Forelimb muscle (tissue), 1 donor: Measurements from ENCODE around the gene MOB3B. TPM values are rescaled to one million over a fixed set of nuclear protein-coding genes. Genes with fewer than 3 reads are reported as not detected.

Source experiments
- DNase-seq: peaks from one replicate; pipeline ENCODE4 v3.0.0-alpha.2; 2013; ENCODE audit warnings: low read depth
- polyA plus RNA-seq: library from polyadenylated mRNA; unstranded; fragments of 120-200 nt; gene quantifications from one replicate; pipeline ENCODE4 v1.2.1, GENCODE V29; 2013; ENCODE audit not compliant: insufficient read length

The MOB3B gene
- 2.0 TPM for polyA plus RNA-seq

- no peak for DNase-seq
Observed at GRCh38 chr9:27529316-27530278, at the start of gene MOB3B. Gene MOB3B (minus strand): TSS chr9:27529814. CDS start chr9:27455550, 74,264 bp downstream.

GRCh38 chr9:27573634-27574590 is 44.3 kb upstream of the MOB3B start:
- DNase-seq: peak; percentile 96

DNA sequence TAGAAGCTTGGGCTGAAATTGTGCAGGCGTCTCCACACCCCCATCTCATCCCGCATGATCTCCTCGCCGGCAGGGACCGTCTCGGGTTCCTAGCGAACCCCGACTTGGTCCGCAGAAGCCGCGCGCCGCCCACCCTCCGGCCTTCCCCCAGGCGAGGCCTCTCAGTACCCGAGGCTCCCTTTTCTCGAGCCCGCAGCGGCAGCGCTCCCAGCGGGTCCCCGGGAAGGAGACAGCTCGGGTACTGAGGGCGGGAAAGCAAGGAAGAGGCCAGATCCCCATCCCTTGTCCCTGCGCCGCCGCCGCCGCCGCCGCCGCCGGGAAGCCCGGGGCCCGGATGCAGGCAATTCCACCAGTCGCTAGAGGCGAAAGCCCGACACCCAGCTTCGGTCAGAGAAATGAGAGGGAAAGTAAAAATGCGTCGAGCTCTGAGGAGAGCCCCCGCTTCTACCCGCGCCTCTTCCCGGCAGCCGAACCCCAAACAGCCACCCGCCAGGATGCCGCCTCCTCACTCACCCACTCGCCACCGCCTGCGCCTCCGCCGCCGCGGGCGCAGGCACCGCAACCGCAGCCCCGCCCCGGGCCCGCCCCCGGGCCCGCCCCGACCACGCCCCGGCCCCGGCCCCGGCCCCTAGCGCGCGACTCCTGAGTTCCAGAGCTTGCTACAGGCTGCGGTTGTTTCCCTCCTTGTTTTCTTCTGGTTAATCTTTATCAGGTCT is 43.5 kb upstream of the MOB3B start, which contains the start of gene C9orf72:
TSS of gene C9orf72 (minus strand) at position 564 of the 716 bp plus-strand sequence. CDS start 6,361 bp downstream, outside the sequence.
- no peak for DNase-seq

- DNase-seq: no peak
Observed at GRCh38 chr9:27572566-27572917, 42.9 kb upstream of the MOB3B start.

DNA sequence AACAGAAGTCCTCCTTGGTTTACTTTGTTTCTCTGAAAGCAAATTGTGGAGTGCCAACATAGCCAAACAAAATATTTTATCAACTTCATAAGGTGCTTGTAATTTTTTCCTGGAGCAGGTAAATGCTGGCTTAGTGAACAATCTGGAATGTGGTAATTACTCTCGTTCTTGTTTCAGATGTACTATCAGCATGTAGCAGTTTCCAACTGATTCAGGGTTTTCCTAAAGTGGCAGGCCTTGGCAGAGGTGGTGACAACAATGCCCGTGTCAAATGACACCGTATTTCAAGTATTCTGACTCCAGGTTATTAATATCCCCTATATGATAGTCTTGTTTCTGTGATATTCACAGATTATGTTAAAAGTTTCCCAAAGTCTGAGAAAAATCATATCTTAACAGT is 42.4 kb upstream of the MOB3B start:
- DNase-seq: no peak

- no peak for DNase-seq
Observed at GRCh38 chr9:27571011-27571410, 41.4 kb upstream of the MOB3B start.

DNA sequence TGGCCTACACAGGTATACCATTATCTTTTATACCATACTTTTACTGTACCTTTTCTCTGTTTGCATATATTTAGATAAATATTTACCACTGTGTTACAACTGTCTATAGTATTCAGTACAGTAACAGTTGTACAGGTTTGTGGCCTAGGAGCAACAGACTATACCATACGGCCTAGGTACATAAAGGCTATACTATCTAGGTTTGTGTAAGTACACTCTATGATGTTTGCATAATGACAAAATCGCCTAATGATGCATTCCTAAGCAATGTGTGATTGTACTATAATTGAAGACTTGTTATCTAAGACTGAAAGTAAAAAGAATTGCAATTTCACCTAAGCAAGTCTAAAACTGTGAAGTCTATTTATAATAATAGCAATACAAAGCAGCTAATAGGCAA is 39.8 kb upstream of the MOB3B start:
- no peak for DNase-seq

DNA sequence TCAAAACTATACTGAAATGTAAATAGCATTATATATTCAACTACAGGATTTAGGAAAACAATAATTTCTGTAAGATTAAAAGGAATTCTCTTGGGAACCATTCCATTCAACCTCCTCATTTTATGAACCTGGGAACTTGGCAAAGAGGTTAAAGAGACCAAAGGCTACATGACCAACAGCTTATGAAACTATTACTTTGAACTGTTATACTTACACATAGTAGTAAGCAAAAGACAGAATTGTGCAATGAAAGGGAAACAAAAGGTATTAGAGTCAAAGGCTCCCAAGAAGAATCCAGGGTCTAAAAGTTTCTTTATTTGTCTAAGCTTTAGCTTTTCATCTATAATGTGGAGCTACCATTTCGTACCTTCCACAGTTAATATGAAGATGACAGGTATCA is 36.5 kb upstream of the MOB3B start:
- no peak for DNase-seq

GRCh38 chr9:27565696-27566095 is 36.1 kb upstream of the MOB3B start:
- DNase-seq: no peak

GRCh38 chr9:27564670-27565069 is 35.1 kb upstream of the MOB3B start:
- DNase-seq: no peak

DNA sequence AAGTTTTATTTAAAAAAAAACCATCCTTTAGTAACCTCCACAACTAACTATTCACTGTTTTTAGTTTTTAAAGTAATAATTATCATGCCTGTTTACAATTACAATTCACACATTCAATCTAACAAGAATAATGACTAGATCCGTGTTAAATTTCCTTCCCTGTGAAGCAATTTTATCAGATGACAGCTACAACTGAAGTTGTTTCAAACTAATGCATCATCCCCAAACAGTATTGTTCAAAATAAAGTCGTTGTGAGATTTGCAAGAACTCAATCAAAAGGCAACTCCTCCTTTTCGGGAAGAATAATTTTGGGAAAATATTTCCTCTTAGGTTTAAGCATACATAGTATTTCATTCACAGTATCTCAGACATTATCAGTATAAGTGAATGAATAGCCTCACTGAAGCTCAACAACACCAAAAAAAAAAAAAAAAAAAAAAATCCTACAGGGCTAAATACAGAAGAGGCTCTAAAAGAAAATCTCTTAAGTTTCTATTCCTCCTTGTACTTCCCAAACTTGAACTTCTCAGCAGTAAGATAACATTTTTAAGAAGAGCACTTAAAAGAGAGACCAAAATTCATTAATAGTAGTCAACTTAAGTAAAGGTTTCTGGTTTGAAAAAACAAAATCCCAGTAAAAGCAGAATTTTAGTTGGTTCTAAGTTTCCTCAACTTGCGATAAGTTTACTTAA is 34.3 kb upstream of the MOB3B start:
- no peak for DNase-seq

DNA sequence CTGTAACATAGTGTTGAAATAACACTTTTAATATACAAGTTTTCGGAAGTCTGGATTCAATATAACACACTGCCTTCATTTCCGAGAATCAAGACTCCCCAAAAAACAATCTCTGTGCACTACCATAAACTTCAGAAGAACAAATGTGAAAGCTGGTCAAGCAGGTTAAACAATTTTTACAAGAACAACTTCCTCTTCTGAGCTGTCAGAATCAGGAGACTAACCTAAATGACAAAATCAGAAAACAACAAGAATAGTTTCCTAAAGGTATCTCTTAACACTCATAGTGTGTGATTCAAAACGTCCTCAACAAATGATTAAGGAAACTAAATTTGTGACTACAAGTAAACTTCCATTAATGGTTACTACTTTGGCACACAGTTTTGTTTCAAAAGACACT is 32.1 kb upstream of the MOB3B start:
- DNase-seq: no peak

- DNase-seq: no peak
Observed at GRCh38 chr9:27560457-27560856, 30.8 kb upstream of the MOB3B start.

- no peak for DNase-seq
Observed at GRCh38 chr9:27558307-27558706, 28.7 kb upstream of the MOB3B start.

GRCh38 chr9:27556470-27556869 is 26.9 kb upstream of the MOB3B start:
- no peak for DNase-seq

GRCh38 chr9:27554712-27555111 is 25.1 kb upstream of the MOB3B start:
- no peak for DNase-seq

- DNase-seq: no peak
Observed at GRCh38 chr9:27549196-27549755, 19.7 kb upstream of the MOB3B start.

- no peak for DNase-seq
Observed at GRCh38 chr9:27548055-27548741, 18.6 kb upstream of the MOB3B start.

DNA sequence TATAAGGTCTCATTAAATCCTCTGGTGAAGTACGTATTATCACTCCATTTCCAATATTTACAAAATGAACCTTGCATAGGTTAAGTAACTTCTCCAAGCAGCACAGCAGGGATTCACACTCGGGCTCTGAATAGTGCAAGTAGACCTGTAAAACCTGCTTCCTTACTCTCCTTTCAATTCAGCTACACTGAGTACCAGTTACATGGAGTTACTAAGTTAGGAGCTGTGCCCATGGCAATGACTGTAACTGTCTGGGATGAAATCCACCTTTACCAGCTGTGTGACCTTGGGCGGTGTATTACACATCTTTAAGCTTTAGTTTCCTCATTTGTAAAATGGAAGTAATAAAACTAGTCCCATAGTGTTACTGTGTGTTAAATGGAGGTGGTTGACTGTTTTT is 15.9 kb upstream of the MOB3B start:
- DNase-seq: no peak

DNA sequence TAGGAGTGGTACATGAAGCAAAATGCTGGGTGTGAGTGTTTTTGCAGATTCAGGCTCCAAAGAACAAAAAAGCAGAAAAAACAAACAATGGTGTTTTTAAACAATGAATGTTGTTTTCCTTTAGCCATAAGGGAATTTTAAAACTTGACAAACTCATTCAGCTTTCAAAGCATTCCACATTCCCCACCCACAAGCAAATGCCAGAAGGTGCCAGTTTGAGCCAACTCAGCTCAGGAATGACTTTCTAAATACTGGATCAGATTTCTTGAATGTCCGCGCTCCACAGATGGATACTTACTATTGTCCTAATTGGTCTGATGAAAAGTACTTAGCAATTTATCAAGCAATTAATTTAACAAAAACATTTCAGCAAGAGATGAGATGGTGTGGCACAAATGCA is 12.9 kb upstream of the MOB3B start:
- no peak for DNase-seq
